Neuronal stem cell (in vitro differentiated cells): Measurements from ENCODE around the gene HELQ.
"Not testable (repeated sequence)": the region's sequence is repeated elsewhere in the genome, so short reads cannot be mapped to it uniquely, and the experiment has no call there.

Experiments
- DNase-seq: peaks from one replicate; pipeline ENCODE4 v3.0.0-alpha.2; 2013; ENCODE audit warnings: low spot score
- H2AFZ ChIP-seq: one replicate; pipeline ENCODE4 v1.6.1; 2013; ENCODE audit warnings: mild to moderate bottlenecking, low read length, inconsistent platforms
- H2AK5ac ChIP-seq: 2 replicates; pipeline ENCODE4 v1.6.1; 2013; ENCODE audit warnings: low read depth, mild to moderate bottlenecking, inconsistent platforms, low read length, moderate library complexity, mixed read lengths
- H2BK120ac ChIP-seq: 2 replicates; pipeline ENCODE4 v1.6.1; 2013; ENCODE audit warnings: low read depth, mild to moderate bottlenecking, inconsistent platforms, low read length, moderate library complexity, mixed read lengths
- H2BK12ac ChIP-seq: one replicate; pipeline ENCODE4 v1.6.1; 2013; ENCODE audit warnings: low read length, inconsistent platforms
- H2BK15ac ChIP-seq: 2 replicates; pipeline ENCODE4 v1.6.1; 2013; ENCODE audit warnings: mild to moderate bottlenecking, low read length, inconsistent platforms, mixed read lengths
- H2BK5ac ChIP-seq: one replicate; pipeline ENCODE4 v1.6.1; 2013; ENCODE audit warnings: inconsistent platforms, mild to moderate bottlenecking, low read length, moderate library complexity
- H3K14ac ChIP-seq: one replicate; pipeline ENCODE4 v1.6.1; 2013; ENCODE audit warnings: low read length, inconsistent platforms
- H3K18ac ChIP-seq: 2 replicates; pipeline ENCODE4 v1.6.1; 2013; ENCODE audit warnings: low read length, inconsistent platforms
- H3K23ac ChIP-seq: 2 replicates; pipeline ENCODE4 v1.6.1; 2013; ENCODE audit warnings: low read depth, mild to moderate bottlenecking, mixed read lengths, low read length, inconsistent platforms; ENCODE audit not compliant: poor library complexity
- H3K27ac ChIP-seq: replicated peaks from 3 replicates; pipeline ENCODE4 v1.5.1; 2013; ENCODE audit warnings: low read length, inconsistent platforms
- H3K27me3 ChIP-seq, 3 experiments: 2 replicates each; pipeline ENCODE4 v1.6.1; 2013; ENCODE audit warnings: low read length in 3 of 3, mild to moderate bottlenecking in 2 of 3, inconsistent platforms in 1 of 3, low read depth in 1 of 3, mixed read lengths in 1 of 3, moderate library complexity in 1 of 3; ENCODE audit not compliant: control insufficient read depth in 3 of 3, insufficient read depth in 3 of 3
- H3K36me3 ChIP-seq, 2 donors: replicated peaks in 1 of 2; 2 replicates each; pipeline ENCODE4 v1.6.1; 2013; ENCODE audit warnings: low read length in 2 of 2; ENCODE audit not compliant: control insufficient read depth in 2 of 2, insufficient read depth in 2 of 2
- H3K4ac ChIP-seq: 2 replicates; pipeline ENCODE4 v1.6.1; 2013; ENCODE audit warnings: inconsistent platforms, mild to moderate bottlenecking, low read length, moderate library complexity
- H3K4me1 ChIP-seq, 2 donors: 1 replicate in 1 of 2; 2 replicates in 1 of 2; pipeline ENCODE4 v1.6.1; 2013; ENCODE audit warnings: low read length in 2 of 2, low read depth in 1 of 2; ENCODE audit not compliant: control insufficient read depth in 2 of 2, insufficient read depth in 1 of 2
- H3K4me2 ChIP-seq: one replicate; pipeline ENCODE4 v1.6.1; 2013; ENCODE audit warnings: mild to moderate bottlenecking, low read length, inconsistent platforms; ENCODE audit not compliant: insufficient read depth, poor library complexity, severe bottlenecking
- H3K4me3 ChIP-seq, 2 donors: 2 replicates each; pipeline ENCODE4 v1.5.1; 2013; ENCODE audit warnings: low read length in 2 of 2, mild to moderate bottlenecking in 2 of 2, inconsistent platforms in 1 of 2, moderate library complexity in 1 of 2
- H3K79me1 ChIP-seq: one replicate; pipeline ENCODE4 v1.6.1; 2013; ENCODE audit warnings: low read depth, mild to moderate bottlenecking, inconsistent platforms, low read length, moderate library complexity
- H3K9ac ChIP-seq: one replicate; pipeline ENCODE4 v1.6.1; 2013; ENCODE audit warnings: mild to moderate bottlenecking, low read depth, low read length, inconsistent platforms; ENCODE audit not compliant: poor library complexity
- H3K9me3 ChIP-seq, 2 donors: replicated peaks in 1 of 2; 2 replicates each; pipeline versions ENCODE3 to v1.6.1; 2013; ENCODE audit warnings: low read length in 2 of 2, mild to moderate bottlenecking in 2 of 2, inconsistent platforms in 1 of 2, low read depth in 1 of 2, mixed read lengths in 1 of 2, moderate library complexity in 1 of 2; ENCODE audit not compliant: control insufficient read depth in 2 of 2, insufficient read depth in 1 of 2
- H4K8ac ChIP-seq: one replicate; pipeline ENCODE4 v1.6.1; 2013; ENCODE audit warnings: low read depth, mild to moderate bottlenecking, inconsistent platforms, low read length, moderate library complexity
- H4K91ac ChIP-seq: one replicate; pipeline ENCODE4 v1.6.1; 2013; ENCODE audit warnings: low read length, low read depth, mild to moderate bottlenecking, inconsistent platforms; ENCODE audit not compliant: poor library complexity
- WGBS, 2 donors: extraction: QIAGEN DNeasy Blood & Tissue Kit; methylation state at CpG; one replicate each; pipeline ENCODE4 v1.1.7; 2013; ENCODE audit warnings: missing lambda C conversion rate in 2 of 2, mixed read lengths in 1 of 2; ENCODE audit not compliant: insufficient read length in 2 of 2, insufficient replicate concordance in 1 of 2; ENCODE audit errors: extremely low coverage in 2 of 2; 5-methylcytosine and 5-hydroxymethylcytosine counted together

HELQ gene

GRCh38 chr4:83413676-83414075 lies 41.9 kb downstream of the HELQ start:
- Histone ChIP-seq H3K27me3 (no peaks in the 10 kb centered on the region), H3K18ac (no peak overlapping the region), H2BK12ac (no peak overlapping the region), H3K79me1 (no peaks in the 10 kb centered on the region), H2AK5ac (no peak overlapping the region), H3K4me2 (no peak overlapping the region), H3K36me3 (peaks cover 0 to 33% of the 10 kb centered on the region in 2 donors), H3K23ac (no peak overlapping the region), H3K4me3 (no peak overlapping the region), H2AFZ (no peak overlapping the region), H2BK15ac (no peak overlapping the region), H2BK5ac (no peak overlapping the region), H3K9me3 (no peaks in the 10 kb centered on the region), H4K91ac (no peak overlapping the region), H3K14ac (no peak overlapping the region), H3K4ac (no peak overlapping the region), H2BK120ac (no peak overlapping the region), H3K4me1 (no peaks in the 10 kb centered on the region), H3K27ac (no peak overlapping the region), H4K8ac (no peak overlapping the region), H3K9ac (no peak overlapping the region)
- DNase-seq: no peak
- no CpG with 5 or more reads among the region's 2 CpGs for WGBS, 2 donors

GRCh38 chr4:83408908-83409307 lies 46.7 kb downstream of the HELQ start:
- Histone ChIP-seq H3K4me1 (no peaks in the 10 kb centered on the region), H3K9ac (no peak overlapping the region), H3K79me1 (no peaks in the 10 kb centered on the region), H3K23ac (no peak overlapping the region), H3K27ac (no peak overlapping the region), H3K4me2 (no peak overlapping the region), H3K9me3 (no peaks in the 10 kb centered on the region), H3K4me3 (no peak overlapping the region), H3K27me3 (no peaks in the 10 kb centered on the region), H2BK120ac (no peak overlapping the region), H2AK5ac (no peak overlapping the region), H2BK15ac (no peak overlapping the region), H3K18ac (no peak overlapping the region), H2BK5ac (no peak overlapping the region), H3K14ac (no peak overlapping the region), H3K4ac (no peak overlapping the region), H4K8ac (no peak overlapping the region), H2BK12ac (no peak overlapping the region), H2AFZ (no peak overlapping the region), H3K36me3 (peaks cover 0 to 16% of the 10 kb centered on the region in 2 donors), H4K91ac (no peak overlapping the region)
- no peak for DNase-seq
- WGBS, 2 donors: no CpG with 5 or more reads among the region's 1 CpG

GRCh38 chr4:83405844-83406816 lies 49.5 kb downstream of the HELQ start:
- Histone ChIP-seq H2AK5ac (no peak overlapping the region), H2BK15ac (no peak overlapping the region), H3K9ac (no peak overlapping the region), H3K27ac (no peak overlapping the region), H3K4ac (no peak overlapping the region), H2BK120ac (no peak overlapping the region), H2AFZ (no peak overlapping the region), H3K4me2 (no peak overlapping the region), H3K14ac (no peak overlapping the region), H3K4me3 (no peak overlapping the region), H3K79me1 (no peaks in the 10 kb centered on the region), H3K4me1 (no peaks in the 10 kb centered on the region), H2BK12ac (no peak overlapping the region), H3K27me3 (no peaks in the 10 kb centered on the region), H3K36me3 (peaks cover 0 to 16% of the 10 kb centered on the region in 2 donors), H3K18ac (no peak overlapping the region), H2BK5ac (no peak overlapping the region), H3K23ac (no peak overlapping the region), H3K9me3 (no peaks in the 10 kb centered on the region), H4K8ac (no peak overlapping the region), H4K91ac (no peak overlapping the region)
- WGBS, 2 donors: no CpG with 5 or more reads among the region's 5 CpGs
- no peak for DNase-seq

GRCh38 chr4:83398158-83398557 lies 57.5 kb downstream of the HELQ start:
- H3K4me2 ChIP-seq, H2BK12ac ChIP-seq, H4K8ac ChIP-seq, H2BK15ac ChIP-seq, H3K27ac ChIP-seq, H2BK120ac ChIP-seq, H2BK5ac ChIP-seq, H3K79me1 ChIP-seq, H3K14ac ChIP-seq, H3K9ac ChIP-seq, H3K4me1 ChIP-seq, H2AFZ ChIP-seq, H3K4me3 ChIP-seq, H3K36me3 ChIP-seq, H3K9me3 ChIP-seq, H3K27me3 ChIP-seq, H2AK5ac ChIP-seq, H3K18ac ChIP-seq, H3K23ac ChIP-seq, H4K91ac ChIP-seq, DNase-seq, H3K4ac ChIP-seq: not testable (repeated sequence)
- WGBS, 2 donors: no CpG with 5 or more reads among the region's 10 CpGs
